Stimulated activated CD8-positive, alpha-beta memory T cell treated with anti-CD3 and anti-CD28 coated beads, Interleukin-4, amount 100 ng/mL, for 24 hours (primary cell): ENCODE data around the gene COL5A1.

Experiments used
- DNase-seq: peaks from one replicate; pipeline ENCODE4 v3.0.0-alpha.2; 2020; ENCODE audit warnings: low read depth

The COL5A1 gene

GRCh38 chr9:134792627-134793026 lies 151.0 kb downstream of the COL5A1 start:
- DNase-seq = no peak

- DNase-seq = no peak
These were observed 151.9 kb downstream of the COL5A1 start for GRCh38 chr9:134793288-134794188.

GRCh38 chr9:134794663-134795370 lies 153.2 kb downstream of the COL5A1 start:
- DNase-seq = no peak

- DNase-seq = no peak
These were observed 153.8 kb downstream of the COL5A1 start for GRCh38 chr9:134795446-134795845.

- DNase-seq = no peak
These were observed 155.3 kb downstream of the COL5A1 start for GRCh38 chr9:134796882-134797281.

- DNase-seq = no peak
These were observed 159.3 kb downstream of the COL5A1 start for GRCh38 chr9:134800791-134801339.

GRCh38 chr9:134802216-134802795 lies 160.7 kb downstream of the COL5A1 start:
- no peak for DNase-seq

- DNase-seq = no peak
These were observed 163.3 kb downstream of the COL5A1 start for GRCh38 chr9:134804871-134805270.

GRCh38 chr9:134807716-134808446 lies 166.3 kb downstream of the COL5A1 start:
- DNase-seq = no peak

- DNase-seq = no peak
These were observed 166.8 kb downstream of the COL5A1 start for GRCh38 chr9:134808447-134808792.

GRCh38 chr9:134809292-134809691 lies 167.7 kb downstream of the COL5A1 start:
- DNase-seq = no peak

GRCh38 chr9:134809826-134810225 lies 168.2 kb downstream of the COL5A1 start:
- no peak for DNase-seq

GRCh38 chr9:134811079-134811672 lies 169.6 kb downstream of the COL5A1 start:
- no peak for DNase-seq

- DNase-seq = no peak
These were observed 170.2 kb downstream of the COL5A1 start for GRCh38 chr9:134811673-134812342.

- no peak for DNase-seq
These were observed 170.7 kb downstream of the COL5A1 start for GRCh38 chr9:134812343-134812673.

GRCh38 chr9:134813841-134814240 lies 172.2 kb downstream of the COL5A1 start:
- DNase-seq = no peak

- no peak for DNase-seq
These were observed 173.1 kb downstream of the COL5A1 start for GRCh38 chr9:134814598-134815215.

- DNase-seq = no peak
These were observed 174.0 kb downstream of the COL5A1 start for GRCh38 chr9:134815435-134816214.

- DNase-seq = no peak
These were observed 174.7 kb downstream of the COL5A1 start for GRCh38 chr9:134816264-134816663.

GRCh38 chr9:134818000-134818568 lies 176.5 kb downstream of the COL5A1 start:
- no peak for DNase-seq
